ENCODE measurements around the gene MEIS1. TPM values are rescaled to one million over a fixed set of nuclear protein-coding genes. Genes with fewer than 3 reads are reported as not detected.
A peak's percentile ranks its signal among the peaks of the same experiment; 100 is the strongest.

MEIS1 gene
- total RNA-seq, 1 experiment from 2014 or later = 0.66 TPM

DNA sequence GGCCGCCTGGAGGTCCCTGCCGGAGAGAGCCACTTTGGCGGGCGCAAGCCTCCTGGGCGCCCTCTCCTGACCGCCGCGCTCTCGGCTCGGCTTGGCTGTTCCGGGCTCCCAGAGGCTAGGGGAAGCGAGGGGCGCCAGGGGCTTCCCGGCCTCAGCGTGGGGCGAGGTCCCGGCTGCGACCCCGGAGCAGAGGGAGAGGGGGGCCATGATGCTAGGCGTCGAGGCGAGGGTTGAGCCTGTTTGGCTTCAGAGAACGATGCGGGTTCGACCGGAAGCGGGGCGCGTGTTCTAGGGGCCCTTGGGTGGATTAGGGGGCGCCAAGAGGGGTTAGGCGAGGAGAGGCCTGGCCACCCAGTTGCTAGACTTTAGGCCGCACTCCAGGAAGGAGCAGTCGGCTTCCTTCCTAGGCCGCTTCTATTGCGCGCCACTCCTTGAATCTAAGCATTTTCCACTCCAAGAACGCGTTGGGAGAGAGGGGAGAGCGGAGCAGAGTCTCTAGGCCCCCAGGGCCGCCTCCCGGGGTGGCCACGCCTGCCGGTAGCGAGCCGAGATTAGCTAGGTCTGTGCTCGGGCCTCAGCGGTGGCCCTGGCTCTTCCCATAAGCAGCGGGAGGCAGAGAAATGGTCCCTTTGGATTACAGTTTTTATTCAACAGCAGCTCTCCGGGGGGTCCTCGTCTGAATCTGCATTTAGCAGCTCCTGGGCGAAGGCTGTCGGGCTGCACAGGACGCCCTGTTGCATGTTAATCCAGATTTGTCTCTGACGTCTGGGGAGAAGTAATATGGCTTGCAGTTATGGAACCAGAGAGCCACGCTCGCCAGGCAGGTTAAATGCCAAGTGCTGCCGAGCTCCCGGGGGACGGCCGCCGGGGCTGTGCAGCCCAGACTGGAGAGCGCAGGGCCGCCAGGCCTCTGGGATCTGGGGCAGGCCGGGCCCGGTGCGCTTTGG is 11.3 kb downstream of the MEIS1 start:
- peak; percentile 57; the same call in 2 of the 3 replicates for TF ChIP-seq CTCF (conservative IDR thresholded peaks at IDR 0.05)
- no CpG with 5 or more reads among the region's 66 CpGs for WGBS (ENCODE audit: extremely low coverage, insufficient read length, low lambda C conversion rate)
- peaks cover 92% of the 10 kb centered on the region for H3K27me3 Mint-ChIP-seq (ENCODE audit: low read depth)

More for the DNA sequence above, 11.3 kb downstream of the MEIS1 start:
- Histone ChIP-seq H3K18ac (ENCODE audit: insufficient read length, low read depth, low read length) (no peak overlapping the region), H3K56ac (ENCODE audit: insufficient read length, low read depth, low read length) (no peak overlapping the region), H2BK120ac (ENCODE audit: low read depth, low read length, poor library complexity, severe bottlenecking) (no peak overlapping the region), H2BK5ac (ENCODE audit: insufficient read length, low read length) (no peak overlapping the region), H3T11ph (ENCODE audit: low read length) (no peak overlapping the region), H3K79me2 (ENCODE audit: insufficient read depth, low read length) (no peaks in the 10 kb centered on the region), H2BK20ac (ENCODE audit: low read depth, low read length, poor library complexity, severe bottlenecking) (no peak overlapping the region), H3K79me1 (ENCODE audit: insufficient read depth, low read depth, low read length, poor library complexity, severe bottlenecking) (no peaks in the 10 kb centered on the region), H3K4me2 (ENCODE audit: insufficient read depth, insufficient read length, low read length) (peak overlapping the region; percentile 77), H2BK15ac (ENCODE audit: low read depth, low read length) (no peak overlapping the region), H3K14ac (ENCODE audit: insufficient read depth, low read length) (no peak overlapping the region), H3K4me1 (ENCODE audit: insufficient read depth, low read length) (peaks cover 4% of the 10 kb centered on the region), H4K20me1 (ENCODE audit: control insufficient read depth, insufficient read depth, insufficient read length) (no peaks in the 10 kb centered on the region), H3K9me3 (ENCODE audit: control insufficient read depth, low read depth, low read length) (no peaks in the 10 kb centered on the region), H2AK5ac (ENCODE audit: insufficient read length, low read length) (no peak overlapping the region), H4K5ac (ENCODE audit: insufficient read length, low read depth, low read length) (no peak overlapping the region), H3K23me2 (ENCODE audit: insufficient read length, low read depth, low read length, poor library complexity, severe bottlenecking) (peaks cover 16% of the 10 kb centered on the region), H3K27me3 (ENCODE audit: insufficient read depth, low read length) (peaks cover 41% of the 10 kb centered on the region), H3K4ac (ENCODE audit: low read depth, low read length) (no peak overlapping the region), H3K27ac (ENCODE audit: insufficient read length, low read depth, low read length) (no peak overlapping the region), H2BK12ac (ENCODE audit: insufficient read length, low read depth, low read length) (no peak overlapping the region), H4K8ac (replicated peaks; ENCODE audit: insufficient read length, low read depth, low read length) (no peak overlapping the region), H3K23ac (ENCODE audit: insufficient read length, low read depth, low read length) (no peak overlapping the region), H2AFZ (ENCODE audit: low read length) (no peak overlapping the region), H3K9ac (ENCODE audit: extremely low read depth, insufficient read length, low read length) (no peak overlapping the region), H4K91ac (ENCODE audit: insufficient read length, low read depth, low read length) (no peak overlapping the region)
- H3K9me3 Mint-ChIP-seq = peaks cover 0 to 5% of the 10 kb centered on the region in 2 experiments; a peak in 1 of 5 replicates
- DNase-seq = peak; percentile 69
- peak overlapping the region; percentile 53 to 79 for H3K4me3 Mint-ChIP-seq
- H3K4me1 Mint-ChIP-seq = peaks cover 22 to 37% of the 10 kb centered on the region in 2 experiments
- no peak overlapping the region for H3K27ac Mint-ChIP-seq
- H3K36me3 Mint-ChIP-seq (ENCODE audit: insufficient read depth in 1 of 3, low read depth in 3 of 3) = no peaks in the 10 kb centered on the region

Measured in H9 (cell line).